Sigmoid colon (tissue), 4 donors: ENCODE results near the gene PLOD1.
"Not testable (repeated sequence)": the region's sequence is repeated elsewhere in the genome, so short reads cannot be mapped to it uniquely, and the experiment has no call there.

Experiments used
- CTCF ChIP-seq, 4 experiments: fragments of 450-650 bp in 3 of 4; fragments of 200-600 bp in 1 of 4; IDR thresholded peaks; one replicate each; pipeline ENCODE4 v1.5.1; 2016 to 2019; ENCODE audit warnings: antibody characterized with exemption in 4 of 4, mild to moderate bottlenecking in 3 of 4, moderate library complexity in 2 of 4
- POLR2AphosphoS5 ChIP-seq, 4 donors: sonication (generic); formaldehyde crosslinking; IDR thresholded peaks; one replicate each; pipeline ENCODE4 v1.6.1; 2017; ENCODE audit warnings: antibody characterized with exemption in 4 of 4

- TF ChIP-seq POLR2AphosphoS5, CTCF (IDR thresholded peaks at IDR 0.05): not testable (repeated sequence)
These were observed 5.3 kb downstream of the PLOD1 start for GRCh38 chr1:11939794-11940193.
